Peyer's patch (tissue), 4 donors: ENCODE results near the gene MAP3K19.
"Not testable (repeated sequence)": the region's sequence is repeated elsewhere in the genome, so short reads cannot be mapped to it uniquely, and the experiment has no call there.

Source experiments
- CTCF ChIP-seq, 6 experiments: fragments of 450-650 bp in 4 of 6; fragments of 200-600 bp in 2 of 6; sonication (generic) in 1 of 6; IDR thresholded peaks; one replicate each; pipeline ENCODE4 v1.5.1; 2017 to 2019; ENCODE audit warnings: antibody characterized with exemption in 6 of 6, mild to moderate bottlenecking in 3 of 6, moderate library complexity in 1 of 6
- POLR2A ChIP-seq, 2 donors: fragments of 450-650 bp; IDR thresholded peaks; one replicate each; pipeline ENCODE4 v1.5.1; 2017; ENCODE audit warnings: antibody characterized with exemption in 2 of 2, mild to moderate bottlenecking in 2 of 2, moderate library complexity in 2 of 2

- TF ChIP-seq CTCF, POLR2A (IDR thresholded peaks at IDR 0.05): not testable (repeated sequence)
Measured at GRCh38 chr2:135089597-135089996, 42.4 kb upstream of the MAP3K19 start.
